Endothelial cell of umbilical vein (primary cell): Measurements from ENCODE around the gene SPTBN5.

Experiments used
- EZH2 ChIP-seq: IDR thresholded peaks from 2 replicates; pipeline ENCODE4 v1.6.1; 2012; ENCODE audit warnings: borderline replicate concordance, low read depth, mild to moderate bottlenecking, moderate library complexity, low read length, inconsistent platforms; ENCODE audit not compliant: severe bottlenecking
- FOS ChIP-seq: IDR thresholded peaks from 2 replicates; pipeline ENCODE4 v1.6.1; 2011; ENCODE audit warnings: mild to moderate bottlenecking, low read length, moderate library complexity, borderline replicate concordance; ENCODE audit not compliant: insufficient read depth
- GATA2 ChIP-seq: IDR thresholded peaks from 2 replicates; pipeline ENCODE4 v1.7.0; 2011; ENCODE audit warnings: low read depth, mild to moderate bottlenecking, moderate library complexity, mixed read lengths, low read length; ENCODE audit not compliant: insufficient read length, insufficient read depth
- JUN ChIP-seq: IDR thresholded peaks from 2 replicates; pipeline ENCODE4 v1.6.1; 2011; ENCODE audit warnings: borderline replicate concordance, low read depth; ENCODE audit not compliant: insufficient read length, insufficient read depth
- MYC ChIP-seq: IDR thresholded peaks from one replicate; pipeline ENCODE4 v1.6.1; 2011; ENCODE audit warnings: mild to moderate bottlenecking, low read depth, low read length
- POLR2A ChIP-seq: IDR thresholded peaks from 2 replicates; pipeline ENCODE4 v1.6.1; 2012; ENCODE audit warnings: low read depth, mild to moderate bottlenecking, control low read depth, low read length
- POLR2AphosphoS5 ChIP-seq: IDR thresholded peaks from 2 replicates; pipeline ENCODE4 v1.6.1; 2012; ENCODE audit warnings: low read depth, mild to moderate bottlenecking, control low read depth, low read length, moderate library complexity; ENCODE audit not compliant: insufficient read depth
- TF ChIP-seq, protein P1 (sequence below), 2 donors: IDR thresholded peaks; 1 replicate in 1 of 2; 2 replicates in 1 of 2; pipeline ENCODE4 v1.5.1; 2011; ENCODE audit warnings: low read length in 2 of 2, mild to moderate bottlenecking in 2 of 2, moderate library complexity in 2 of 2, control low read depth in 1 of 2, inconsistent platforms in 1 of 2, low read depth in 1 of 2; ENCODE audit not compliant: insufficient read depth in 1 of 2; ENCODE audit errors: extremely low read depth in 1 of 2

DNA sequence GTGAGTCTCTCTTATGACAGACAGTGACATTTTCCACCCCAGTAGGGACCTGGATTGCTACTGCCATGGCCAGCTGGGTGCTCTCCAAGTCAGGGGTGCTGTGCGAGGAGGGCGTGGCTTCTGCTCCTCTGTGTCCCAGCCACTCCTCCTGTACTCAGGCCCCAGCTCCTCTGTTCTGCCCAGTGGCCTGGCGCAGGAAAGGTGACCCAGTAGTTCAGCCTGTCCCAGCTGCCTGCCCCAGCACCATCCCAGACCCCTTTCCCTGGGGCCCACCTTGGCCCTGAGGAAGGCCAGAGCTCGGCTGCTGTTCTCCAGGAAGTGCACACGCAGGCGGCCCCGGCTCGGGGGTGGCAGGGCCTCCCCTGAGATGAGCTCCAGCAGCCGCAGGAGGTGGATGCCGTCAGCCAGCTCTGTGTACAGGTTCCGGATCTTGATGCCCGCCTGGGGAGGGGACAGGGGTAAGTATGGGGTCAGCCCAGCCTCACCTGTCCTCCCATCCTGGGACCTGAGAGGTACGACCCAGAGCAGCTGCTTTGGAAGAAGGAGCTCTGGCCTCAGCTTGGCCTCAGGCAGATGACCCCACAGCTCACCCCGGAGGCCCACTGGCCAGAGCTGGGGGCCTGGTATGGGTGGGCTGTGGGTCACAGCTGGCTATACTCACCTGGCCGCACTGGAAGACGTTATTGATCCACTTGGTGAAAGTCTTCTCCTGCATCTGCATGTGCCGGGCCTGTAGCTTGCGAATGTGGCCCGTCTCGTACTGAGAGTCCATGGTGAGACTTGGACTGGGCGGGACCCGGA is 1.0 kb downstream of the SPTBN5 start:
- TF ChIP-seq POLR2A (no peak), EZH2 (no peak), JUN (no peak), POLR2AphosphoS5 (no peak), MYC (no peak), GATA2 (no peak), FOS (no peak)
- TF ChIP-seq, protein P1, sequence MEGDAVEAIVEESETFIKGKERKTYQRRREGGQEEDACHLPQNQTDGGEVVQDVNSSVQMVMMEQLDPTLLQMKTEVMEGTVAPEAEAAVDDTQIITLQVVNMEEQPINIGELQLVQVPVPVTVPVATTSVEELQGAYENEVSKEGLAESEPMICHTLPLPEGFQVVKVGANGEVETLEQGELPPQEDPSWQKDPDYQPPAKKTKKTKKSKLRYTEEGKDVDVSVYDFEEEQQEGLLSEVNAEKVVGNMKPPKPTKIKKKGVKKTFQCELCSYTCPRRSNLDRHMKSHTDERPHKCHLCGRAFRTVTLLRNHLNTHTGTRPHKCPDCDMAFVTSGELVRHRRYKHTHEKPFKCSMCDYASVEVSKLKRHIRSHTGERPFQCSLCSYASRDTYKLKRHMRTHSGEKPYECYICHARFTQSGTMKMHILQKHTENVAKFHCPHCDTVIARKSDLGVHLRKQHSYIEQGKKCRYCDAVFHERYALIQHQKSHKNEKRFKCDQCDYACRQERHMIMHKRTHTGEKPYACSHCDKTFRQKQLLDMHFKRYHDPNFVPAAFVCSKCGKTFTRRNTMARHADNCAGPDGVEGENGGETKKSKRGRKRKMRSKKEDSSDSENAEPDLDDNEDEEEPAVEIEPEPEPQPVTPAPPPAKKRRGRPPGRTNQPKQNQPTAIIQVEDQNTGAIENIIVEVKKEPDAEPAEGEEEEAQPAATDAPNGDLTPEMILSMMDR (IDR thresholded peaks at IDR 0.05; ENCODE audit: extremely low read depth in 1 of 2, insufficient read depth in 1 of 2, low read depth in 1 of 2, low read length in 2 of 2), result no peak
